HG03521 (cell line): Measurements from ENCODE around the gene CEP128.

Experiments
- ATAC-seq: cut with Tn5 transposase; IDR thresholded peaks from one replicate; pipeline ENCODE4 v1.9.1; 2021; ENCODE audit warnings: mild to moderate bottlenecking, moderate library complexity; ENCODE audit not compliant: unreplicated experiment

Gene CEP128

GRCh38 chr14:80624581-80624980 is 317.0 kb downstream of the CEP128 start:
- ATAC-seq, result no peak

DNA sequence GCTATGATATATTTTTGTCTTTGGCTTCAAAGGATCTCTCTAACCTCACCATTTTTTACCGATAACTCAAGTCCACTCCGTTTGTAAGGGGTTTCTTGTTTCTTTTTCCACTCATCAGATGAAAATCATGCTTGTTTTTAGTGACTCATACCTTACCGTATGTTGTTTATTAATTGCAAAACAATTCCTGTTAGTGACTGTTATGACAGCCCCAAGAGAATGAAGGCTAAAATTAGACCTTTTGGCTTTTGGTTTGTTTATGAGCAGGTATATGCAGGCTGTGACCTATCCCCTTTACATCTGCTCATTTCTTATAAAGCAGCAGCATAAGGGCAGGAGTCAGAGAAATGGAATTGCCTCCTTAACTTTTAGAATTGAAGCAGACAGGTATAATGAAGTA is 319.8 kb downstream of the CEP128 start:
- ATAC-seq, result peak; percentile 61

DNA sequence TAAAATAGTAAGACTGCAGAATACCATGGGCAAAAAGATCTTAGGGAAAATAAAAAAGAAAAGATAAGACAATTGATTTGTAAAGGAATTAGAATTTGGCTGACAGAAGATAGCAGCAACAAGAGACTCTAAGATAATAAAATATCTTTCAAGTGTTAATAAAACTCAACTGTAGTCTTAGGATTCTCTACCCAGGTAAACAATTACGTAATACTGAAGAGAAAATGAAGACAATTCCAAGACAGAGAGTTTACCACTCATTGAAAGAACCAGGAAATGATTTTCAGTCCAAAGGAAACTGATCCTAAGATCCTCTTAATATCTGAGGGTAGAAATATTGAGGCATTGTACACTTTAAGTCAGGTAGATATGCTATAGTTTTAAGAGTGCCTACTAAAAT is 321.1 kb downstream of the CEP128 start:
- ATAC-seq, result no peak

GRCh38 chr14:80618751-80619329 is 322.7 kb downstream of the CEP128 start:
- ATAC-seq, result no peak

DNA sequence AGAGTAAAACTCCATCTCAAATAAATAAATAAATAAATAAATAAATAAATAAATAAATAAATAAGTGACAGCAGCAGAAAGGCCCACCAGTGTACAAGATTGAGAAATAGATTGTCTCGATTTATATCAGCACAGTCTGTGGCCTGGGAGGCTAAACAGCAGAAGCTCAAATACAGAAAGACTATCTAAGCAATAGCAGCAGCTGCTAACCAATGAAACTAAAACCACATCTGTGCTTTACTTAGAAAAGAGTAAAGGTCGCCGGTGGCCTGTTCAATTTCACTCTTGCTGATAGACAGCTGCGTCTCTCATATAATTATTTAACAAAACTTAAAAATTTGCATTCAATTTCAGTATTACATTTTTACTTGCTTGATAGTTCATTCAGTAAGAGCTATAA is 325.7 kb downstream of the CEP128 start:
- ATAC-seq, result no peak

- no peak for ATAC-seq
These were observed 332.5 kb downstream of the CEP128 start for GRCh38 chr14:80609055-80609454.

GRCh38 chr14:80608563-80608962 is 333.0 kb downstream of the CEP128 start:
- ATAC-seq, result no peak

GRCh38 chr14:80607430-80608190 is 333.9 kb downstream of the CEP128 start:
- no peak for ATAC-seq

DNA sequence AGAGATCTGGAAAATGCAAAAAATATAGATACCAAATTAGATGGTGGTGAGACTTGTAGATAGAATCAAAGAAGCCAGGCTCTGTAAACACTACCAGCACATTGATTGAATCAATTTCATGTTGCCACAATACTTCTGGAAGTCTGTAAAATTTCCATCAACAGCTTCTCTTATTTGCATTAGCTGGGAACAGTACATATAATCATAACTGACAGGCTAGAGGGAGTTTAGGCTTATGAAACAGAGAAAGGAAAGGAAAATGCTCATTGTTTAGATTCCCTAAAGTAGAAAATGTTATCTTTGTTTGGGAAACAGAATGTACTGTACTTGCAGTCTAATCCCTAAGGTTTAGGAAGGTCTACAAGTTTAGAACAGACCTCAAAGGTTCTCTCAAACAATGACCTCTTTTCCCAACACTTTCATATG is 335.2 kb downstream of the CEP128 start:
- no peak for ATAC-seq

DNA sequence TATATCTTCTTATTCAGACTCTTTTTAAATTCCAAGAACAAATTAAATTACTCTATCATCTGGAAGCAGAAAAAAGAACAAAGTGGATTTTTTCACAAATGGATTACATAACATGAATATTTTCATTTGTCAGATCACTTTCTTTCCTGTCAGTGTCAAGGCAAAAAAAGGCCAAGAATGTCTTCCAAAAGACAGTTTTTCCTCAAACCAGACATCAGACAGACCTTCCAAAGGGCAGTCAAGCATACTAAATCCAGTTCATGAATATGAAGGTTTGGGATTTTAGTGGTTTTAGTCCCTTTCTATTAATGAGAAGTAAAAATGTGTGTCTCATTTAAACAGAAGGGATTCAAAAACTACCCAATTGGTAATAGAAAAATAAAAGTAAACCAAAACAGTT is 336.0 kb downstream of the CEP128 start:
- ATAC-seq, result no peak

DNA sequence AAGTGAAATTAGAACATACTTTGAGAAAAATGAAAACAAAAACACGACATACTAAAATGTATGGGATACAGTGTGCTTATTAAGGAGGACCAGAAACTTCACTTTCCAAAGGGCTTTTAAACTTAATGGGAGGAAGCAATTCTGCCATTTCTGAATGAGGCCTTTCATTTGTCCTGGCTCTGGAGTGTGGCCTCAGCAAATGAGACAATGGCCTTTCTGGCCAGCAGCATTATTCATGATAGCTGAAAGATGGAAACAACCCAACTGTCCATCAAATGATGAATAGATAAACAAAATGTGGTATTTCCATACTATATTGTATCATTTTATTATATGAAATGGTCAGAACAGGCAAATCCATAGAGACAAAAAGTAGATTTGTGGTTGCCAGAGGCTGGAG is 338.6 kb downstream of the CEP128 start:
- ATAC-seq, result no peak

- ATAC-seq, result peak; percentile 92
These were observed 354.3 kb downstream of the CEP128 start for GRCh38 chr14:80587096-80587724.

DNA sequence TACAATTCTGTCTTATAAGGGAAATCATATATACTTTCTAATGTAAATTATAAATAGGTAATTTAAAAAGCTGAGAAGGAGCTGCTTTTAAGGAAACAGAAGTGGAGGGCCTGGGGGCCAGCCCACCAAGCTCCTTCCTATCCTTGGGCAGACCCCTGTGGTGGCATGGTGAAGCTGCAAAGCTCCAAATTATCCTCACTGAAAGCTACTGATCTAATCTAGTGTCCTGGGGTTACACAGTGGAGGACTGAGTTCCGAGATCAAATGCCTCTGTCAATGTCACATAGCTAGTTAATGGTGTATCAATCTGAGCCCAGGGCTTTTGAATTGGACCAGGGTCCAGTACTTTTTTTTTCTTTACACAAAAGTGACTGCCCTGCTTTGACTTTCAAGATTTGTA is 355.4 kb downstream of the CEP128 start:
- no peak for ATAC-seq

- no peak for ATAC-seq
These were observed 356.1 kb downstream of the CEP128 start for GRCh38 chr14:80585506-80585835.

- ATAC-seq, result no peak
These were observed 356.6 kb downstream of the CEP128 start for GRCh38 chr14:80584744-80585505.

- ATAC-seq, result no peak
These were observed 363.9 kb downstream of the CEP128 start for GRCh38 chr14:80577599-80577998.

GRCh38 chr14:80576401-80576800 is 365.1 kb downstream of the CEP128 start:
- no peak for ATAC-seq

GRCh38 chr14:80575763-80576162 is 365.8 kb downstream of the CEP128 start:
- ATAC-seq, result no peak

DNA sequence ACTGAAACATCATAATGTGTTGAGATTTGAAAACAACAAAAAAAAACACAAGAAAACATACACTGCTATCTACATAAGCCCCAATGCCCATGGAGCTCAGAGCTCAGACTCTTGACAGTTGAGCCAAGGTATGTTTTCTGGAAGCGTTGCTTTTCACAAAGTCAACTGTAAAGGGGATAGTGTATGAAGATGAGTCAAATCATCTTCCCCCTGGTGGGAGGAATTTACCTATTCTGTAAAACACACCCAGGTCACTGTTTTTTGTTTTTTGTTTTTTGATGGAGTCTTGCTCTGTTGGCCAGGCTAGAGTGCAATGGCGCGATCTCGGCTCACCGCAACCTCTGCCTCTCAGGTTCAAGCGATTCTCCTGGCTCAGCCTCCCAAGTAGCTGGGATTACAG is 368.9 kb downstream of the CEP128 start:
- ATAC-seq, result no peak

DNA sequence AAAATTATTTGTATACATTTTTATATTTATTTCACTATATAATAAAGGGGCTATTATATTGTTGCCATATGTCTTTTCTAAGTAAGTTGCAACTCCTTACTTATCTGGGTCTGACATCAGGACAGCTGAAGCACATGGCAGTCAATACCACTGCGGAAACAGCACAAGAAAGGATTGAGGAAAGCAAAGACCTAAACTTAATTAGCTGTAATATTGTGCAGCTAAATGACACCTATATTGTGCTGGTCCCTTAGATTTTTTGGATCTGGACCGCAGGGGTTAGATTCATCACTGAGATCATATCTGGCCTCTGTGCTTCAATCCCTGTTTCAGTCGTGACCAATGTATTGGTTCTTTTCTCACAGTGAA is 370.6 kb downstream of the CEP128 start:
- ATAC-seq, result no peak

DNA sequence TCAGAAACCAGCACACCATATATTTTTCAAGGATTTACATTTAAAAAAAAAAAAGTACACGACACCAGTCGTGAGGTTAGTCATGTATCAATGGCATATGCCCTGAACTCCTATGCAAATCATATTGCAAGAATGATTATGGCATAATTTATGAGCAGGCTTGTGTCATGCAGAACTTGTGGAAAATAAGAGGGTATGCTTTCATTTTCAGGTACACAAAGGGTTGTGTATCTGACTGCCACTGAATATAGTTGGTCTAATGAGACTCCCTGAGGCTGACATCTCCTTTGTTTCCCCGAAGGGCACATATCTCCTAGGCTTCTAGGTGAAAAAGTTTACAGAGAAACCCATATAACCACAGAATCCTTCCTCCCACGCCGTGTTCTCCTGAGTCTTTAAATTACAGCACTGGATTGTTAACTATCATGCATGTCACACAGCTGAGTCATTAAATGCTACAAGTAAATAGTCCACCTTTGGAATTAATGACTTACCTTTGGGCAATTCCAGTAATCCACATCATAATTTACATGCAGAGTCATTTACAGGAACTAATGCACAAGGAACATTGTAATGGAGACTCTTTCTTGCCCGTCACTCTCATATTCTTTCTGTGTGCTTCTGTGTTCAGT is 373.5 kb downstream of the CEP128 start:
- ATAC-seq, result no peak
